ENCODE data around the gene SPATA20. TPM values are rescaled to one million over a fixed set of nuclear protein-coding genes. Genes with fewer than 3 reads are reported as not detected.

SPATA20 gene
- total RNA-seq, result 10 to 100 TPM; 10.2 to 10.3 TPM
- 16.3 TPM for polyA plus RNA-seq (2013, experiment 1 of 2)
- polyA plus RNA-seq (2013, experiment 2 of 2), result 7.0 TPM
- 1.4 to 40.2 (median 17.7) reads per million in 172 experiments for total RNA-seq

GRCh38 chr17:50547035-50547735 is at the start of gene SPATA20:
Gene SPATA20 (plus strand): TSS chr17:50547174. CDS start chr17:50547209, 35 bp downstream.
- Mint-ChIP-seq H3K9me3 (no peaks in the 10 kb centered on the region), H3K36me3 (ENCODE audit: low read depth) (no peaks in the 10 kb centered on the region), H3K4me3 (peak within 1 kb of the TSS; percentile 71), H3K27ac (no peak within 1 kb of the TSS), H3K27me3 (peaks cover 6% of the 10 kb centered on the region), H3K4me1 (ENCODE audit: low read depth) (peaks cover 21% of the 10 kb centered on the region)
- CTCF ChIA-PET, result interaction anchor here (0.7 to 2.1 kb wide), 6 partner anchors 13 to 91 kb away, joined by 3 to 17 read pairs (median 4); partner anchors contain the start of gene CACNA1G
- intact Hi-C loops (cut with DNase I, micrococcal nuclease), result loop anchor here (1.0 to 10.0 kb wide), 8 partner anchors 62 to 410 kb away; no protein-coding TSS in a partner anchor
- TF ChIP-seq, protein P1, sequence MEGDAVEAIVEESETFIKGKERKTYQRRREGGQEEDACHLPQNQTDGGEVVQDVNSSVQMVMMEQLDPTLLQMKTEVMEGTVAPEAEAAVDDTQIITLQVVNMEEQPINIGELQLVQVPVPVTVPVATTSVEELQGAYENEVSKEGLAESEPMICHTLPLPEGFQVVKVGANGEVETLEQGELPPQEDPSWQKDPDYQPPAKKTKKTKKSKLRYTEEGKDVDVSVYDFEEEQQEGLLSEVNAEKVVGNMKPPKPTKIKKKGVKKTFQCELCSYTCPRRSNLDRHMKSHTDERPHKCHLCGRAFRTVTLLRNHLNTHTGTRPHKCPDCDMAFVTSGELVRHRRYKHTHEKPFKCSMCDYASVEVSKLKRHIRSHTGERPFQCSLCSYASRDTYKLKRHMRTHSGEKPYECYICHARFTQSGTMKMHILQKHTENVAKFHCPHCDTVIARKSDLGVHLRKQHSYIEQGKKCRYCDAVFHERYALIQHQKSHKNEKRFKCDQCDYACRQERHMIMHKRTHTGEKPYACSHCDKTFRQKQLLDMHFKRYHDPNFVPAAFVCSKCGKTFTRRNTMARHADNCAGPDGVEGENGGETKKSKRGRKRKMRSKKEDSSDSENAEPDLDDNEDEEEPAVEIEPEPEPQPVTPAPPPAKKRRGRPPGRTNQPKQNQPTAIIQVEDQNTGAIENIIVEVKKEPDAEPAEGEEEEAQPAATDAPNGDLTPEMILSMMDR (IDR thresholded peaks at IDR 0.05), result peak; percentile 92
- H3K36me3 ChIP-seq (ENCODE audit: insufficient read depth, low read length), result no peaks in the 10 kb centered on the region
- POLR2A ChIA-PET, result no interaction called here
- H3K27ac ChIP-seq (ENCODE audit: low read depth in 1 of 2, low read length in 2 of 2), result no peak within 1 kb of the TSS
- DNase-seq, result peak; percentile 74 to 94 (median 79)
- peak within 1 kb of the TSS; percentile 56 for H3K4me3 ChIP-seq (ENCODE audit: low read length)
- peak; percentile 85 for ATAC-seq (ENCODE audit: poor library complexity)
- peaks cover 25% of the 10 kb centered on the region for H3K4me1 ChIP-seq (ENCODE audit: insufficient read depth, low read length)
- H3K9me3 ChIP-seq (ENCODE audit: control insufficient read depth in 1 of 2, insufficient read depth in 1 of 2, low read length in 2 of 2), result no peaks in the 10 kb centered on the region
- H3K27me3 ChIP-seq (ENCODE audit: control insufficient read depth in 1 of 2, insufficient read depth in 2 of 2, low read length in 2 of 2), result no peaks in the 10 kb centered on the region

DNA sequence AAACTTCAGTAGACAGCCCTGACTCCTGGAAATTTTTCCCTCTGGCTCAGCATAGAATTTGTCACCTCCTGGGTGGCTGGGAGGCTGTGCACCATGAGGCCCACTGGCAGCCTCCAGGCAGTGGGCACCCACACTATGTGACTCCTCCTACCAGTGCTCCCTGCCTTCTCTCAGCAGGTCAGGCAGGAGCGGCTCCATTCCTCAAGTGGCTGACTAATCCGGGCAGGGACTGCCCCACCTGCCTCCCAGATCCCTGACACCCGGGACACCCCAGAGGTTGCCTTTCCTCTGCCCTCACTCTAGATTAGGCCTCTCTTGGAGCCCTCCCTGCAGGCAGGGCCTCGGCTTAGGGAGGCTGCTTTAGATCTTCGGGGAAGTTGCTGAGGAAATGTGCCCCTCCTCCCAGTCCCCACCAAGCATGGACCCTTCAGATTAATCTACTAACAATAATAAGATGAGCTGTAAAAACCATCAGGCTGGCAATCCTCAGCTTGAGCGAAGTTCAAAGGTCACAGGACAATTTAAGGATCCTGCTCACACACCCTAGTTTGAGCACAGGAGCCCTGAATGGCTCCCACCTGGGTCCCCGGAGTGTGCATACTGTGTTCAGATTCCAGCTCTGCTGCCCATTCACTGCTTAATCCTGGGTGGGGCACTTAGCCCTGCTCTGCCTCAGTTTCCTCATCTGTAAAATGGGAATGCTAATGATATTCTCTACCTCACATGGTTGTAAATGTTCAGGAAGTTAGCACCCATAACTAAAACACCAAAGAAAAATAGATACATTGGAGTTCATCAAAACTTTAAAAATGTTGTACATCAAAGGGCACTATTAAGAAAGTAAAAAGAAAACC is 48.7 kb upstream of the SPATA20 start:
- POLR2A ChIA-PET, result no interaction called here
- Histone ChIP-seq H3K27ac (ENCODE audit: low read depth in 1 of 2, low read length in 2 of 2) (no peak overlapping the region), H3K27me3 (ENCODE audit: control insufficient read depth in 1 of 2, insufficient read depth in 2 of 2, low read length in 2 of 2) (peaks cover 0 to 5% of the 10 kb centered on the region in 2 experiments), H3K4me3 (ENCODE audit: low read length) (no peak overlapping the region), H3K36me3 (ENCODE audit: insufficient read depth, low read length) (no peaks in the 10 kb centered on the region), H3K4me1 (ENCODE audit: insufficient read depth, low read length) (no peaks in the 10 kb centered on the region), H3K9me3 (ENCODE audit: control insufficient read depth in 1 of 2, insufficient read depth in 1 of 2, low read length in 2 of 2) (no peaks in the 10 kb centered on the region)
- H3K4me3 Mint-ChIP-seq, result no peak overlapping the region
- no peaks in the 10 kb centered on the region for H3K27me3 Mint-ChIP-seq
- intact Hi-C loops (cut with DNase I, micrococcal nuclease), result no loop called here
- TF ChIP-seq, protein P1 (IDR thresholded peaks at IDR 0.05), result no peak
- H3K36me3 Mint-ChIP-seq (ENCODE audit: low read depth), result no peaks in the 10 kb centered on the region
- CTCF ChIA-PET, result interaction anchor here (0.6 to 0.7 kb wide), 2 partner anchors 8 to 200 kb away, joined by 3 read pairs; no protein-coding TSS in a partner anchor
- no peak overlapping the region for H3K27ac Mint-ChIP-seq
- H3K4me1 Mint-ChIP-seq (ENCODE audit: low read depth), result no peaks in the 10 kb centered on the region
- H3K9me3 Mint-ChIP-seq, result no peaks in the 10 kb centered on the region
- DNase-seq (no peak), ATAC-seq (ENCODE audit: poor library complexity) (no peak)

GRCh38 chr17:50499270-50499669 is 47.7 kb upstream of the SPATA20 start:
- ChIA-PET POLR2A (no interaction called here), CTCF (no interaction called here)
- Mint-ChIP-seq H3K9me3 (no peaks in the 10 kb centered on the region), H3K27ac (no peak overlapping the region), H3K36me3 (ENCODE audit: low read depth) (no peaks in the 10 kb centered on the region), H3K27me3 (no peaks in the 10 kb centered on the region), H3K4me1 (ENCODE audit: low read depth) (no peaks in the 10 kb centered on the region), H3K4me3 (no peak overlapping the region)
- no peak for ATAC-seq (ENCODE audit: poor library complexity)
- DNase-seq, result no peak
- Histone ChIP-seq H3K27me3 (ENCODE audit: control insufficient read depth in 1 of 2, insufficient read depth in 2 of 2, low read length in 2 of 2) (peaks cover 0 to 5% of the 10 kb centered on the region in 2 experiments), H3K9me3 (ENCODE audit: control insufficient read depth in 1 of 2, insufficient read depth in 1 of 2, low read length in 2 of 2) (no peaks in the 10 kb centered on the region), H3K36me3 (ENCODE audit: insufficient read depth, low read length) (no peaks in the 10 kb centered on the region), H3K4me1 (ENCODE audit: insufficient read depth, low read length) (no peaks in the 10 kb centered on the region), H3K27ac (ENCODE audit: low read depth in 1 of 2, low read length in 2 of 2) (no peak overlapping the region), H3K4me3 (ENCODE audit: low read length) (no peak overlapping the region)
- TF ChIP-seq, protein P1 (IDR thresholded peaks at IDR 0.05), result no peak
- intact Hi-C loops (cut with DNase I, micrococcal nuclease), result no loop called here
